NCI-H2171 treated with DMSO at 0.1 percent for 48 hours (cell line): ENCODE measurements around the gene BEST2.

Experiments
- DNase-seq: peaks from one replicate; lab custom pipeline; 2025; lab: John Stamatoyannopoulos, UW

Gene BEST2

DNA sequence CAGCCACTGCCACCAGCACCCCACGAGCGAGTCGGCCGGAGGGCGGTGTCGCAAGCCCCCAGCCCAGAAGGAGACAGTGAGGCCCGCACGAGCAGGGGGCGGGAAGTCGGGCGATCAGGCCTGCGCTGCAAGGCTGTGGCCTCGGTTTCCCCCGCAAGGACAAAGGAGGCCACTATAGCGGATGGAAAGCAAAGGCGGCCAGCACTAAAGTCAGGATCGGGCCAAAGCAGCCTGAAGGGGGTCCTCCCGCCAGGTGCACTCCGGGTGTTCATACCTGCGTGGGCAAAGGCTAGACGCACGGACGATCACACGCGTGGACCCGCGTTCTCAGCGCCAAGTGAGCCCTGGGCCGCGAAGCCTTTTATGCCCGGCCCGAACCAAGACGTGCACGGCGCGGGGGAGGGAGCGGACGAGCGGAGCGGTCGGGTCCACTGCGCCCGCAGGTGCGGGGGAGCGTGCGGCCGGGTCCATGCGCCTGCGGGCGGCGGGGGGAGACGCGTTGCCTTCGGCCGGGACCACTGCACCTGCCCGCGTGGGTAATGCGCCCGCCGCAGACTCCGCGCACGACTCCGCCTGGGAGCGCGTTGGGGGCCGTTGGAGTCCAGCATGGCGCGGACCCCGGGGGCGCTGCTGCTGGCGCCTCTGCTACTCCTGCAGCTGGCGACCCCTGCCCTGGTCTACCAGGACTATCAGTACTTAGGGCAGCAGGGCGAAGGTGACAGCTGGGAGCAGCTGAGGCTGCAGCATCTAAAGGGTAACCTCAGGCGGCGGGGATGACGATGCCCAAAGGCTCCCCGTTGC lies 50.1 kb downstream of the BEST2 start, which contains the start of the genes PRDX2 and THSD8:
TSS of gene PRDX2 (minus strand) at position 335 of the 801 bp plus-strand sequence. CDS start 539 bp downstream, outside the sequence.
TSS of gene THSD8 (plus strand) at position 604 of the 801 bp plus-strand sequence. CDS start at position 607, 3 bp downstream.
- peak; percentile 73 for DNase-seq

DNA sequence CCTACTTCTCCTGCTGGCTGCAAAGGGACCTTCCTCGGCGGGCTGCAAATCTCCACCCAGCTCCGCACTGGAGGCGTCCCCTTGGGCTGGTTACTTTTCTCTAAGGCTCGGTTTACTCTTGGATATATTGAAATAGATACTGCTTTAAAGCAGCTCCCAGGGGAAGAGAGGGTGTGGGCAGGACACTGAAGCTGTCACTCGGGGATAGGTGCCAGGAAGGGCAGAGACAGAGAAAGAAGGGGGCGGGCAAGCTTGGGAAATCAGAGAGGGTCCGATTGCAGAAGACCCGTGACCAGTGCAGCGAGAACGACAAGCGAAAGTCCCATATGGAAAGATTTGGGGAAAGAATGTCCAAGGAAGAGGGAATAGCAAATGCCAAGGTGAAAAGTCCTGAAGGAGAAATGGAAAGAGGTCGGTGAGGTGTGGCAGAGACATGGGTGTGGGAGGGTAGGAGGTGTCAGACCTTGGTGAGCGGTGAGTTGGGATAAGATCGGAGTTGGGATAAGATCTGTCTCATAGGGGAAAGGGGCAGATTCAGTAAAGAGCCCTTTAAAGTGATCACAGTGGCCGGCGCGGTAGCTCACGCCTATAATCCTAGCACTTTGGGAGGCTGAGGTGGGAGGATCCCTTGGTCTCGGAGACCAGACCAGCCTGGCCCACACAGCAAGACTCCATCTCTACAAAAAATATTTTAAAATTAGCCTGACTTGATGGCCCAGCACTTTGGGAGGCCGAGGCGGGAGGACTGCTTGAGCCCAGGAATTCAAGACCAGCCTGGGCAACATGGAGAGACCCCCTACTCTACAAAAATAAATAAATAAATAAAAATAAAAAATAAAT lies 50.9 kb downstream of the BEST2 start:
- DNase-seq, result no peak

DNA sequence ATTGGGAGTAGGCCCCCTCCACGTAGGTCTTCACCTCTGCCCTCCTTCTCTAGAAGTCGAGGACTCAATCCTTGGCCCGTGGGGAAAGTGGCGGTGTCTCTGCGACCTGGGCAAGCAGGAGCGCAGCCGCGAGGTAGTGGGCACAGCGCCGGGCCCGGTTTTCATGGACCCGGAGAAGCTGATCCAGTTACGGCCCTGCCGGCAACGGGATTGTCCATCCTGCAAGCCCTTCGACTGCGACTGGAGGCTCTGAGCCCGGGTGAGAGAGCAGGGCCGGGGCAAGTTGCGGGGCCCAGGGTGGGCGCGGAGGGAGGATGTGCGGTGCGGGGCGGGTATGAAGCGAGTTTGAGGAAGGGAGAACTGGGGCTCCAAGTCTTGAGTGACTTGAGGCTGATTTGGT lies 52.5 kb downstream of the BEST2 start:
- no peak for DNase-seq

DNA sequence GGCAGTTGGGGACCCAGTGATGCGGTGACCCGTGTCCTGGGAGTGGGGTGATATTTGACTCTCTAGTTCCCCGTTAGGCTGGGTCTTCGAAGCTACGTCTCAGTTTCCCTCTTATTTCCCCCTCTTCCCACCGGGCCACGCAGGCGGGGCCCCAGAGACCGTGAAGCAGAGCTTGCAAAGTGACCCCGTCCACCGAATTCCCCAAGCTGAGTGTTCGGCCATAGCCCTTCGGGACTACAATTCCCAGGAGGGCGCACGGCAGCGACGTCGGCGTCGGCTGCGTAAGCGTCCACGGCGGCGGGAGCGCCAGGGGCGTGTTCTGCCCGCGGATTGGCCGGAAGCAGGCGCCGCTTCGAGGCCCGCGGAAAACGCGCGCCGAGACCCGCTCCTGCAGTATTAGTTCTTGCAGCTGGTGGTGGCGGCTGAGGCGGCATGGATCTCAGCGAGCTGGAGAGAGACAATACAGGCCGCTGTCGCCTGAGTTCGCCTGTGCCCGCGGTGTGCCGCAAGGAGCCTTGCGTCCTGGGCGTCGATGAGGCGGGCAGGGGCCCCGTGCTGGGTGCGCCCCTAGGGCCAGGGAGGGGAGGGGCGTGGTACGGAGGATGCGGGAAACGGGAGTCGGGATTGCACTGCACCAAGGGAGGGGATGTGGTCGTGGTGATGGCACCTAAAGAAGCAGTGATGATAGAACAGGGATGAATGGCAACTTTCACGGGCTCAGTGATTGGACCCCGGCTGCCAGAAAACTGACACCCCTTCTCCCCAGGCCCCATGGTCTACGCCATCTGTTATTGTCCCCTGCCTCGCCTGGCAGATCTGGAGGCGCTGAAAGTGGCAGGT lies 54.9 kb downstream of the BEST2 start, which contains the start of gene RNASEH2A:
TSS of gene RNASEH2A (plus strand) at position 343 of the 840 bp plus-strand sequence. CDS start at position 433, 90 bp downstream.
- DNase-seq, result peak; percentile 98
